GM23338 (cell line): Measurements from ENCODE around the gene SH2D4B.

Experiments used
- CTCF ChIP-seq, 2 experiments: fragments of 200-600 bp in 1 of 2; sonication (generic) in 1 of 2; conservative IDR thresholded peaks; 2 replicates each; pipeline versions ENCODE4 v1.5.1 to v1.6.1; 2016 to 2017; ENCODE audit warnings: antibody characterized with exemption in 2 of 2, low read depth in 2 of 2, mild to moderate bottlenecking in 2 of 2, moderate library complexity in 1 of 2
- ZNF114 ChIP-seq: fragments of 250-450 bp; sonication (Bioruptor Pico); IDR thresholded peaks from 2 replicates; pipeline ENCODE4 v1.5.0; 2020; ENCODE audit warnings: mild to moderate bottlenecking, moderate library complexity

GRCh38 chr10:80552151-80552646 lies 14.5 kb downstream of the SH2D4B start:
- TF ChIP-seq ZNF114 (CRISPR knock-in tag) (no peak), CTCF (conservative IDR thresholded peaks at IDR 0.05; ENCODE audit: low read depth in 2 of 2) (no peak)
